Neuronal stem cell (in vitro differentiated cells): Measurements from ENCODE around the gene YIPF6.

Experiments used
- DNase-seq: peaks from one replicate; pipeline ENCODE4 v3.0.0-alpha.2; 2013; ENCODE audit warnings: low spot score
- H2AFZ ChIP-seq: one replicate; pipeline ENCODE4 v1.6.1; 2013; ENCODE audit warnings: mild to moderate bottlenecking, low read length, inconsistent platforms
- H2AK5ac ChIP-seq: 2 replicates; pipeline ENCODE4 v1.6.1; 2013; ENCODE audit warnings: low read depth, mild to moderate bottlenecking, inconsistent platforms, low read length, moderate library complexity, mixed read lengths
- H2BK120ac ChIP-seq: 2 replicates; pipeline ENCODE4 v1.6.1; 2013; ENCODE audit warnings: low read depth, mild to moderate bottlenecking, inconsistent platforms, low read length, moderate library complexity, mixed read lengths
- H2BK12ac ChIP-seq: one replicate; pipeline ENCODE4 v1.6.1; 2013; ENCODE audit warnings: low read length, inconsistent platforms
- H2BK15ac ChIP-seq: 2 replicates; pipeline ENCODE4 v1.6.1; 2013; ENCODE audit warnings: mild to moderate bottlenecking, low read length, inconsistent platforms, mixed read lengths
- H2BK5ac ChIP-seq: one replicate; pipeline ENCODE4 v1.6.1; 2013; ENCODE audit warnings: inconsistent platforms, mild to moderate bottlenecking, low read length, moderate library complexity
- H3K14ac ChIP-seq: one replicate; pipeline ENCODE4 v1.6.1; 2013; ENCODE audit warnings: low read length, inconsistent platforms
- H3K18ac ChIP-seq: 2 replicates; pipeline ENCODE4 v1.6.1; 2013; ENCODE audit warnings: low read length, inconsistent platforms
- H3K23ac ChIP-seq: 2 replicates; pipeline ENCODE4 v1.6.1; 2013; ENCODE audit warnings: low read depth, mild to moderate bottlenecking, mixed read lengths, low read length, inconsistent platforms; ENCODE audit not compliant: poor library complexity
- H3K27ac ChIP-seq: replicated peaks from 3 replicates; pipeline ENCODE4 v1.5.1; 2013; ENCODE audit warnings: low read length, inconsistent platforms
- H3K27me3 ChIP-seq, 3 experiments: 2 replicates each; pipeline ENCODE4 v1.6.1; 2013; ENCODE audit warnings: low read length in 3 of 3, mild to moderate bottlenecking in 2 of 3, inconsistent platforms in 1 of 3, low read depth in 1 of 3, mixed read lengths in 1 of 3, moderate library complexity in 1 of 3; ENCODE audit not compliant: control insufficient read depth in 3 of 3, insufficient read depth in 3 of 3
- H3K36me3 ChIP-seq, 2 donors: replicated peaks in 1 of 2; 2 replicates each; pipeline ENCODE4 v1.6.1; 2013; ENCODE audit warnings: low read length in 2 of 2; ENCODE audit not compliant: control insufficient read depth in 2 of 2, insufficient read depth in 2 of 2
- H3K4ac ChIP-seq: 2 replicates; pipeline ENCODE4 v1.6.1; 2013; ENCODE audit warnings: inconsistent platforms, mild to moderate bottlenecking, low read length, moderate library complexity
- H3K4me1 ChIP-seq, 2 donors: 1 replicate in 1 of 2; 2 replicates in 1 of 2; pipeline ENCODE4 v1.6.1; 2013; ENCODE audit warnings: low read length in 2 of 2, low read depth in 1 of 2; ENCODE audit not compliant: control insufficient read depth in 2 of 2, insufficient read depth in 1 of 2
- H3K4me2 ChIP-seq: one replicate; pipeline ENCODE4 v1.6.1; 2013; ENCODE audit warnings: mild to moderate bottlenecking, low read length, inconsistent platforms; ENCODE audit not compliant: insufficient read depth, poor library complexity, severe bottlenecking
- H3K4me3 ChIP-seq, 2 donors: 2 replicates each; pipeline ENCODE4 v1.5.1; 2013; ENCODE audit warnings: low read length in 2 of 2, mild to moderate bottlenecking in 2 of 2, inconsistent platforms in 1 of 2, moderate library complexity in 1 of 2
- H3K79me1 ChIP-seq: one replicate; pipeline ENCODE4 v1.6.1; 2013; ENCODE audit warnings: low read depth, mild to moderate bottlenecking, inconsistent platforms, low read length, moderate library complexity
- H3K9ac ChIP-seq: one replicate; pipeline ENCODE4 v1.6.1; 2013; ENCODE audit warnings: mild to moderate bottlenecking, low read depth, low read length, inconsistent platforms; ENCODE audit not compliant: poor library complexity
- H3K9me3 ChIP-seq, 2 donors: replicated peaks in 1 of 2; 2 replicates each; pipeline versions ENCODE3 to v1.6.1; 2013; ENCODE audit warnings: low read length in 2 of 2, mild to moderate bottlenecking in 2 of 2, inconsistent platforms in 1 of 2, low read depth in 1 of 2, mixed read lengths in 1 of 2, moderate library complexity in 1 of 2; ENCODE audit not compliant: control insufficient read depth in 2 of 2, insufficient read depth in 1 of 2
- H4K8ac ChIP-seq: one replicate; pipeline ENCODE4 v1.6.1; 2013; ENCODE audit warnings: low read depth, mild to moderate bottlenecking, inconsistent platforms, low read length, moderate library complexity
- H4K91ac ChIP-seq: one replicate; pipeline ENCODE4 v1.6.1; 2013; ENCODE audit warnings: low read length, low read depth, mild to moderate bottlenecking, inconsistent platforms; ENCODE audit not compliant: poor library complexity
- WGBS, 2 donors: extraction: QIAGEN DNeasy Blood & Tissue Kit; methylation state at CpG; one replicate each; pipeline ENCODE4 v1.1.7; 2013; ENCODE audit warnings: missing lambda C conversion rate in 2 of 2, mixed read lengths in 1 of 2; ENCODE audit not compliant: insufficient read length in 2 of 2, insufficient replicate concordance in 1 of 2; ENCODE audit errors: extremely low coverage in 2 of 2; 5-methylcytosine and 5-hydroxymethylcytosine counted together

Gene YIPF6

GRCh38 chrX:68503836-68504636, 5.2 kb downstream of the YIPF6 start:
- Histone ChIP-seq H2AK5ac (no peak overlapping the region), H3K4me2 (no peak overlapping the region), H3K36me3 (peaks cover 0 to 39% of the 10 kb centered on the region in 2 donors), H3K23ac (no peak overlapping the region), H3K18ac (no peak overlapping the region), H3K27ac (no peak overlapping the region), H3K9me3 (no peaks in the 10 kb centered on the region), H3K9ac (no peak overlapping the region), H2AFZ (no peak overlapping the region), H3K4me3 (no peak overlapping the region), H3K4me1 (no peaks in the 10 kb centered on the region), H2BK5ac (no peak overlapping the region), H3K4ac (no peak overlapping the region), H4K8ac (no peak overlapping the region), H2BK120ac (no peak overlapping the region), H2BK12ac (no peak overlapping the region), H3K79me1 (no peaks in the 10 kb centered on the region), H4K91ac (no peak overlapping the region), H2BK15ac (no peak overlapping the region), H3K27me3 (no peaks in the 10 kb centered on the region), H3K14ac (no peak overlapping the region)
- WGBS, 2 donors = no CpG with 5 or more reads among the region's 11 CpGs
- no peak for DNase-seq

GRCh38 chrX:68506649-68507048, 7.8 kb downstream of the YIPF6 start:
- H4K8ac ChIP-seq = no peak overlapping the region
- H2BK120ac ChIP-seq = no peak overlapping the region

GRCh38 chrX:68508799-68509198, 9.9 kb downstream of the YIPF6 start:
- Histone ChIP-seq H3K14ac (no peak overlapping the region), H3K79me1 (peaks cover 2% of the 10 kb centered on the region), H3K9me3 (no peaks in the 10 kb centered on the region), H3K4me3 (no peak overlapping the region), H4K8ac (no peak overlapping the region), H2BK15ac (no peak overlapping the region), H2BK5ac (no peak overlapping the region), H2AFZ (no peak overlapping the region), H3K9ac (no peak overlapping the region), H3K4me1 (no peaks in the 10 kb centered on the region), H4K91ac (no peak overlapping the region), H3K36me3 (peaks cover 0 to 39% of the 10 kb centered on the region in 2 donors), H3K4me2 (no peak overlapping the region), H3K27me3 (no peaks in the 10 kb centered on the region), H3K4ac (no peak overlapping the region), H2AK5ac (no peak overlapping the region), H2BK12ac (no peak overlapping the region), H2BK120ac (no peak overlapping the region), H3K27ac (no peak overlapping the region), H3K18ac (no peak overlapping the region), H3K23ac (no peak overlapping the region)
- WGBS, 2 donors = no CpG with 5 or more reads among the region's 2 CpGs
- no peak for DNase-seq

More at GRCh38 chrX:68506649-68507048, 7.8 kb downstream of the YIPF6 start:
- Histone ChIP-seq H3K4ac (no peak overlapping the region), H4K91ac (no peak overlapping the region), H2AFZ (no peak overlapping the region), H3K4me2 (no peak overlapping the region), H3K79me1 (peaks cover 2% of the 10 kb centered on the region), H2BK12ac (no peak overlapping the region), H2BK15ac (no peak overlapping the region), H3K27me3 (no peaks in the 10 kb centered on the region), H3K18ac (no peak overlapping the region), H3K36me3 (peaks cover 0 to 28% of the 10 kb centered on the region in 2 donors), H3K23ac (no peak overlapping the region), H3K14ac (no peak overlapping the region), H3K4me3 (no peak overlapping the region), H3K9ac (no peak overlapping the region), H3K27ac (no peak overlapping the region), H2BK5ac (no peak overlapping the region), H3K9me3 (no peaks in the 10 kb centered on the region), H2AK5ac (no peak overlapping the region), H3K4me1 (no peaks in the 10 kb centered on the region)
- no CpG with 5 or more reads among the region's 2 CpGs for WGBS, 2 donors
- no peak for DNase-seq

GRCh38 chrX:68511255-68511654, 12.4 kb downstream of the YIPF6 start:
- peaks cover 2% of the 10 kb centered on the region for H3K79me1 ChIP-seq
- no peak overlapping the region for H3K4ac ChIP-seq
- no peaks in the 10 kb centered on the region for H3K27me3 ChIP-seq
- no peaks in the 10 kb centered on the region for H3K9me3 ChIP-seq
- DNase-seq = no peak
- H2BK15ac ChIP-seq = no peak overlapping the region
- H3K9ac ChIP-seq = no peak overlapping the region
- H4K8ac ChIP-seq = no peak overlapping the region
- H3K18ac ChIP-seq = no peak overlapping the region
- H3K14ac ChIP-seq = no peak overlapping the region
- H3K36me3 ChIP-seq = peaks cover 0 to 48% of the 10 kb centered on the region in 2 donors
- no peak overlapping the region for H4K91ac ChIP-seq
- H3K4me3 ChIP-seq = no peak overlapping the region
- H2AK5ac ChIP-seq = no peak overlapping the region
- no peak overlapping the region for H3K23ac ChIP-seq
- H2AFZ ChIP-seq = no peak overlapping the region
- no CpG with 5 or more reads among the region's 3 CpGs for WGBS, 2 donors
- no peak overlapping the region for H2BK120ac ChIP-seq
- no peak overlapping the region for H3K27ac ChIP-seq
- no peak overlapping the region for H2BK5ac ChIP-seq
- no peaks in the 10 kb centered on the region for H3K4me1 ChIP-seq
- H2BK12ac ChIP-seq = no peak overlapping the region
- no peak overlapping the region for H3K4me2 ChIP-seq
